HL-60/S4 treated with phorbol 12-myristate 13-acetate at 8.2 ng/mL for 4 days and 3 days (cell line): ENCODE results near the gene AOC2.
"Not testable (repeated sequence)": the region's sequence is repeated elsewhere in the genome, so short reads cannot be mapped to it uniquely, and the experiment has no call there.

ENCODE experiments used
- in situ Hi-C: fragments of 300-500 bp; cut with MboI; formaldehyde crosslinking; loops from 2 replicates; pipeline ENCODE4 v1.15.0; 2022; ENCODE audit warnings: low sequenced_read_pairs

The AOC2 gene

GRCh38 chr17:42853004-42853403 lies 8.6 kb downstream of the AOC2 start:
- in situ Hi-C loops: no loop called here

GRCh38 chr17:42853597-42853967 lies 9.2 kb downstream of the AOC2 start:
- in situ Hi-C loops: no loop called here

DNA sequence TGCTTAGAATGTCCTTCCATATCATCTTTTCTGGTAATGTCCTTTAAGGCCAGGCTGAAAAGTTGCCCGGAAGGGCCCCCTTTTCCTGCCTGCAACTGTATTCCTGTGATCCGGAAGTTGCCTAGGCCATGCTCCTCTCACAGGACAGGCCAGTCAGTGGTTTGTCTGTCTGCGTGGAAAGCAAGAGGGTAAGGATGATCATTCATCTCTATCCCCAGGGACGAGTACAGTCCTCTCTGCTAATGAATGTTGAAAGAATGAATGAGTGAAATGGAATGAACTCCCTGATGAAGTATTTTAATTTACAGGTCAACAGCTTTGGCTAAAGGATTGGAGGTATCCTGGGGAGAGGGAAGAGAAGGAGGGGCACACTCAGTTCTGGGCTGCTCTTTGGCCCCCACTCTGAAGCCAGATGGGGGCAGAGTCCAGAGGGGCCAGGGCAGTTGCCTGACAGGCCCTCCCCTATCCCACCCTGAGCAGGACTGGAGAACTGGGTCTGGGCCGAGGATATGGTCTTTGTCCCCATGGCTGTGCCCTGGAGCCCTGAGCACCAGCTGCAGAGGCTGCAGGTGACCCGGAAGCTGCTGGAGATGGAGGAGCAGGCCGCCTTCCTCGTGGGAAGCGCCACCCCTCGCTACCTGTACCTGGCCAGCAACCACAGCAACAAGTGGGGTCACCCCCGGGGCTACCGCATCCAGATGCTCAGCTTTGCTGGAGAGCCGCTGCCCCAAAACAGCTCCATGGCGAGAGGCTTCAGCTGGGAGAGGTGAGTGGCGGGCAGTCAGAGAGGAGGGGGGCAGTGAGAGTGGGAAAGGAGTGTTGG lies 9.8 kb downstream of the AOC2 start:
- in situ Hi-C loops: no loop called here

DNA sequence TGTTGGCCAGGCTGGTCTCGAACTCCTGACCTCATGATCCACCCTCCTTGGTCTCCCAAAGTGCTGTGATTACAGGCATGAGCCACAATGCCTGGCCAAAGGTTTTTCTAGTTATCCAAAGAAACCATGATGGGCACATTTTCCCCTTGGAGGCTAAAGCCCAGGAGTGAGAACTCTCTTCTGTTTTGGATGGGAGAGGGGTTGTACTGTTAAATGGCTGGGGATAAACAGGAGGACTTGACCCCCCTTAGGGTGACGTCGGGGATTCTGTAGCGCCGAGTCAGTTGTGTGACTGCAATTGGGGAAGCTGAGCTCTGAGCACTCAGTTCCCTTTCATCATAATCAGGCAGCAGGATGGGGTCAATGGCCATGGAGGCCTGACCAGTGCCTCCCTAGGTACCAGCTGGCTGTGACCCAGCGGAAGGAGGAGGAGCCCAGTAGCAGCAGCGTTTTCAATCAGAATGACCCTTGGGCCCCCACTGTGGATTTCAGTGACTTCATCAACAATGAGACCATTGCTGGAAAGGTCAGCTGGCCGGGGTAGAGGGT lies 10.7 kb downstream of the AOC2 start:
- in situ Hi-C loops: no loop called here

DNA sequence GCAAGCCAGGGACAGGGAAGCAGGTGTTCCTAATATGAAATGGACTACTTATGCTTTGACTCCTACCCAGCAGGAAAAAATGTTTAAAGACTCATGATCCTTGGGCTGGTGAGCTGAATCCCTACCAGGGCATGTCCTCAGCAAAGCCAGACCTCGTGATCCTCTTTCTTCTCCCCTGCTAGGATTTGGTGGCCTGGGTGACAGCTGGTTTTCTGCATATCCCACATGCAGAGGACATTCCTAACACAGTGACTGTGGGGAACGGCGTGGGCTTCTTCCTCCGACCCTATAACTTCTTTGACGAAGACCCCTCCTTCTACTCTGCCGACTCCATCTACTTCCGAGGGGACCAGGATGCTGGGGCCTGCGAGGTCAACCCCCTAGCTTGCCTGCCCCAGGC lies 11.7 kb downstream of the AOC2 start:
- in situ Hi-C loops: not testable (repeated sequence)

DNA sequence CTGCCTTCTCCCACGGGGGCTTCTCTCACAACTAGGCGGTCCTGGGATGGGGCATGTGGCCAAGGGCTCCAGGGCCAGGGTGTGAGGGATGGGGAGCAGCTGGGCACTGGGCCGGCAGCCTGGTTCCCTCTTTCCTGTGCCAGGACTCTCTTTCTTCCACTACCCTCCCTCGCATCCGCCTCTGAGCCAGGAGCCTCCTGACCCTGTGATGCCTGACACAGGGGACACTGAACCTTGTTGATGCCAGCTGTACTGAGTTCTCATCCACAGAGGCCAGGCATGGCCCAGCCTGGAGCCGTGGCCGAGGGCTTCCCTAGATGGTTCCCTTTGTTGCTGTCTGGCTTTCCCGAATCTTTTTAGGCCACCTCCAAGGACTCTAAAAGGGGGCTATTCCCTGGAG lies 12.1 kb downstream of the AOC2 start:
- in situ Hi-C loops: not testable (repeated sequence)

DNA sequence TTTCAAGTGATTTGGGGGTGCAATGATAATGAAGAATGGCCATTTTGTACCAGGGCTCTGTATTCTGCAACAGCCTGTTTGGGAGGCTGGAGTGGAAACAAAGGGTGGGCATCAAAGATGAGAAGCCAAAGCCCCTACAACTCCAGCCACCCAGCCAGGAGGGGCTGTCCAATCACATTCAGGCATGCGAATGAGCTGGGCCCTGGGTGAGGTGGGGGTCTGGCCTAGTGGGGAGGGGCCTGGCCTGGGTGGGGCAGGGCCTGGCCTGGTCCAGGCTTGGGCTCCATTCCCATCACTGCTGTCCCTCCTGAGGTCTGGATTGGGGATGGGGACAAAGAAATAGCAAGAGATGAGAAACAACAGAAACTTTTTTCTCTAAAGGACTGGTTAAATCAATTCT lies 13.0 kb downstream of the AOC2 start:
- in situ Hi-C loops: no loop called here

GRCh38 chr17:42865638-42866094 lies 21.3 kb downstream of the AOC2 start:
- in situ Hi-C loops: no loop called here

GRCh38 chr17:42866216-42866615 lies 21.8 kb downstream of the AOC2 start:
- in situ Hi-C loops: no loop called here

- in situ Hi-C loops: no loop called here
Observed at GRCh38 chr17:42866631-42867575, 22.5 kb downstream of the AOC2 start.

DNA sequence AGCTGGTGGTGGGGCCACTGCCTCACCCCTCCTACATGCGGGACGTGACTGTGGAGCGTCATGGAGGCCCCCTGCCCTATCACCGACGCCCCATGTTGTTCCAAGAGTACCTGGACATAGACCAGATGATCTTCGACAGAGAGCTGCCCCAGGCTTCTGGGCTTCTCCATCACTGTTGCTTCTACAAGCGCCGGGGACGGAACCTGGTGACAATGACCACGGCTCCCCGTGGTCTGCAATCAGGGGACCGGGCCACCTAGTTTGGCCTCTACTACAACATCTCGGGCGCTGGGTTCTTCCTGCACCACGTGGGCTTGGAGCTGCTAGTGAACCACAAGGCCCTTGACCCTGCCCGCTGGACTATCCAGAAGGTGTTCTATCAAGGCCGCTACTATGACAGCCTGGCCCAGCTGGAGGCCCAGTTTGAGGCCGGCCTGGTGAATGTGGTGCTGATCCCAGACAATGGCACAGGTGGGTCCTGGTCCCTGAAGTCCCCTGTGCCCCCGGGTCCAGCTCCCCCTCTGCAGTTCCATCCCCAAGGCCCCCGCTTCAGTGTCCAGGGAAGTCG lies 23.4 kb downstream of the AOC2 start:
- in situ Hi-C loops: not testable (repeated sequence)

GRCh38 chr17:42868338-42868737 lies 24.0 kb downstream of the AOC2 start:
- in situ Hi-C loops: no loop called here

DNA sequence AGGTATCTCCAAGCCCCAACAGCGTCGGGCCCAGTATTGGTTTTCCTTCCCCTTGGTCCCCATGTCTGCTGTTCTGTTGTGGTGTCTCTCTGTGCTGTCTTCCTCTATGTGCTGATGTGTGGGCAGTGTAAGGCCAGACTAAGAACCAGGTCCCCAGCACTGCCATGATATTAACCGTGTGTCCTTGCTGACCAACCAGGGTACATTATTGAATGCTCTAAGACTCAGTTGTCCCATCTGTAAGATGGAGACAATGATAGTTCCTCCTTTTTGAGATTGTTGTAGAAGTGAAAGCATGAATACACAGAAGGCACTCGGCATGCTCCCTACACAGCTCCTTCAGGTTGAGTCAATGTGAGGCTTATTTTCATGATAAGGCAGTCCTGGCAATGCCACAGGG lies 27.3 kb downstream of the AOC2 start:
- in situ Hi-C loops: no loop called here

- in situ Hi-C loops: no loop called here
Observed at GRCh38 chr17:42872251-42872965, 28.0 kb downstream of the AOC2 start.

- in situ Hi-C loops: no loop called here
Observed at GRCh38 chr17:42873315-42873714, 28.9 kb downstream of the AOC2 start.

GRCh38 chr17:42873932-42874695 lies 29.7 kb downstream of the AOC2 start:
- in situ Hi-C loops: not testable (repeated sequence)

DNA sequence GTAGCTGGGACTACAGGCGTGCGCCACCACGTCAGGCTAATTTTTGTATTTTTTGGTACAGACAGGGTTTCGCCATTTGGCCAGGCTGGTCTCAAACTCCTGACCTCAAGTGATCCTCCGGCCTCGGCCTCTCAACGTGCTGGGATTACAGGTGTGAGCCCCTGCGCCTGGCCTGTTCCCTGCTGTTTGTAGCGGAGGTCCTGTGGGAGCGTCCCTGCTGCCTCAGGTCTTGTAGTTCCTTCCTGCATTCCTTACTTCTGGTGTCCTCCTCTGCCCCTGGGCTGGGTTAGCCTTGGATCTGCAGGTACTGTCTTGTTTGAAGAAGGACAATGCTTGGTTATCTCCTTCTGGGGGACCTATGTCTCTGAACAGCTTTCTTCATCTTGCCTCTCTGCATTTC lies 32.7 kb downstream of the AOC2 start:
- in situ Hi-C loops: no loop called here

- in situ Hi-C loops: no loop called here
Observed at GRCh38 chr17:42878123-42878880, 33.9 kb downstream of the AOC2 start.

DNA sequence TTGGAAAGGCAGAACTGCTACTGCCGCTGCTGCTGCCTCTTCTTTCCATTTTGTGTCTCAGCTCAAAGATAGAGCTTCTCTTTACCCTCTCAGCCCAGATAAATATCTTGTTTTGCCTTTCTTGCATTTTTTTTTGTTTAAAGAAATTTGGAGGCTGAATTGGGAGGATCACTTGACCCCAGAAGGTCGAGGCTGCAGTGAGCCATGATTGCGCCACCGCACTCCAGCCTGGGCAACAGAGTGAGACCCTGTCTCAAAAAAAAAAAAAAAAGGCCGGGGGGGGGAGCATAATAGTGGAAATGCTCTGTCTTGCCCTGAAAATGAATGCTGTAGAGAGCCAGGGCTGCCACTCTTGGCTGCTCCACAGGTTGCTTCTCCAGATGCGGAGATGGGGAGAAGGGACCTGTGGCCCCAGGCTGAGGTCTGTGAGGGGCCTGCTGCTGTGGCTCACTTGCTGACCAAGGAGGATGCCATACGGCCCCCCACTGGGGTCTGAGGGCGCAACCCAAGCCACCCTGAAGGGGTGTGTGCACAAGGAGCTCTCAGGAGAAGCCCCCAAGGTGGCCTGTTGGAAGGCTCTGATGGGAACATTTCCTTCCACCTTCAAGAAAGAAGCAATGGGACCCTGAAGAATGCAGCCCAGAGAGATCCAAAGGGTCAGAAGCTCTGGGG lies 34.7 kb downstream of the AOC2 start:
- in situ Hi-C loops: no loop called here
